AG09309 (cell line): Measurements from ENCODE around the gene CCDC120.

Source experiments
- DNase-seq: peaks from one replicate; pipeline ENCODE4 v3.0.0-alpha.2; 2010; ENCODE audit warnings: low read depth
- H3K4me3 ChIP-seq: 2 replicates; pipeline ENCODE4 v1.5.1; 2011; ENCODE audit warnings: mild to moderate bottlenecking, low read depth, low read length, moderate library complexity; ENCODE audit not compliant: control insufficient read depth
- TF ChIP-seq, protein P1 (sequence below): IDR thresholded peaks from 2 replicates; pipeline ENCODE4 v1.5.1; 2011; ENCODE audit warnings: mild to moderate bottlenecking, low read depth, low read length, inconsistent platforms; ENCODE audit not compliant: insufficient read depth, control insufficient read depth; ENCODE audit errors: missing control alignments

Gene CCDC120

DNA sequence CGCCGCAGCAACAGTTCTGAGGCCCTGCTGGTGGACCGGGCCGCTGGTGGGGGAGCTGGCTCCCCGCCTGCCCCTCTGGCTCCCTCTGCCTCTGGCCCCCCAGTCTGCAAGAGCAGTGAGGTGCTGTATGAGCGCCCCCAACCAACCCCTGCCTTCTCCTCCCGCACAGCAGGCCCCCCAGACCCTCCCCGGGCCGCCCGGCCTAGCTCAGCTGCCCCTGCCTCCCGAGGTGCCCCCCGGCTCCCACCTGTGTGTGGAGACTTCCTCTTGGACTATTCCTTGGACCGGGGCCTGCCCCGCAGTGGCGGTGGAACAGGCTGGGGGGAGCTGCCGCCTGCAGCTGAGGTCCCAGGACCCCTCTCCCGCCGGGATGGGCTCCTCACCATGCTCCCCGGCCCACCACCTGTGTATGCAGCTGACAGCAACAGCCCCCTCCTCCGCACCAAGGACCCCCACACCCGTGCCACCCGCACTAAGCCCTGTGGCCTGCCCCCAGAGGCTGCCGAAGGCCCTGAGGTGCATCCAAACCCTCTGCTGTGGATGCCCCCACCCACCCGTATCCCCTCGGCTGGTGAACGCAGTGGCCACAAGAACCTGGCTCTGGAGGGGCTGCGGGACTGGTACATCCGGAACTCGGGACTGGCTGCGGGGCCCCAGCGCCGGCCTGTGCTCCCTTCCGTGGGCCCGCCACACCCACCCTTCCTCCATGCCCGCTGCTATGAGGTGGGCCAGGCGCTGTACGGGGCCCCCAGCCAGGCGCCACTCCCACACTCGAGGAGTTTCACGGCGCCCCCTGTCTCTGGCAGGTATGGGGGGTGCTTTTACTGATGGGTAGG, 8.7 kb downstream of the CCDC120 start:
- no peak overlapping the region for H3K4me3 ChIP-seq
- TF ChIP-seq, protein P1, sequence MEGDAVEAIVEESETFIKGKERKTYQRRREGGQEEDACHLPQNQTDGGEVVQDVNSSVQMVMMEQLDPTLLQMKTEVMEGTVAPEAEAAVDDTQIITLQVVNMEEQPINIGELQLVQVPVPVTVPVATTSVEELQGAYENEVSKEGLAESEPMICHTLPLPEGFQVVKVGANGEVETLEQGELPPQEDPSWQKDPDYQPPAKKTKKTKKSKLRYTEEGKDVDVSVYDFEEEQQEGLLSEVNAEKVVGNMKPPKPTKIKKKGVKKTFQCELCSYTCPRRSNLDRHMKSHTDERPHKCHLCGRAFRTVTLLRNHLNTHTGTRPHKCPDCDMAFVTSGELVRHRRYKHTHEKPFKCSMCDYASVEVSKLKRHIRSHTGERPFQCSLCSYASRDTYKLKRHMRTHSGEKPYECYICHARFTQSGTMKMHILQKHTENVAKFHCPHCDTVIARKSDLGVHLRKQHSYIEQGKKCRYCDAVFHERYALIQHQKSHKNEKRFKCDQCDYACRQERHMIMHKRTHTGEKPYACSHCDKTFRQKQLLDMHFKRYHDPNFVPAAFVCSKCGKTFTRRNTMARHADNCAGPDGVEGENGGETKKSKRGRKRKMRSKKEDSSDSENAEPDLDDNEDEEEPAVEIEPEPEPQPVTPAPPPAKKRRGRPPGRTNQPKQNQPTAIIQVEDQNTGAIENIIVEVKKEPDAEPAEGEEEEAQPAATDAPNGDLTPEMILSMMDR, result no peak
- DNase-seq, result no peak

DNA sequence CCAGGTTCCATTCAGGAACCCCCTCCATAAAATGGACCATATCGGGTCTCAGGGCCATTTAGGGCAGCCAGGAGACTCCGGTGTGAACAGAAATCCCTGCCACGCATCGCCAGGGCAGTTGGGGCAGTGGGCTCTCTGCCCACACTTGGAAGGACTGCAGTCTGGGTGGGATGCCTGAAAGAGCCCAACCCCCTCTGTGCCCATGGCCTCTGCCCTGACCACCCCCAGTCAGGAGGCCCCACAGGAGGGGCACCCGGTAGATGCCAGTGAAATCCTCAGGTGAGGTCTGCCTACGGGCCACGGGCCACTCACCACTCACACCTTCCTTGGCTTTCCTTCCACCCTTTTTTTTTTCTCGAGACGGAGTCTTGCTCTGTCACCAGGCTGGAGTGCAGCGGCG, 10.2 kb downstream of the CCDC120 start:
- TF ChIP-seq, protein P1, result no peak
- no peak for DNase-seq
- H3K4me3 ChIP-seq, result no peak overlapping the region

DNA sequence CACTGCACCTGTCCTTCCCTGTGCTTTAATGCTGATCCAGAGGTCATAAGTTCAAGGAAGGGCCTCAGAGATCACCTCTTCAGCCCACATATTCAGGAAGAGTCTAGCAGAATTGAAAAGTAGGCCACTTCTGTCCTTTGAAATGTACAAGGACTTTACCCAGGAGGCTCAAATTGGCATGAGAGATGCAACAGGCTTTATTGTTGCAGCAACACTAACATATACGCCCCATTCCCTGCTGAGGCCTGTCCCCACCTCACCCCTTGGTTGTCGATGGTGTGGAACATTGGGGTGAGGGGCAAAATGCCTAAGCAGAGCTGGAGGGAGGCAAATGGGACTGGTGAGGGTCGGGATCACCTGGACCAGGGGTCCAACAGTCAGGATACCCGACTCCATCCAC, 12.2 kb downstream of the CCDC120 start:
- no peak overlapping the region for H3K4me3 ChIP-seq
- TF ChIP-seq, protein P1, result no peak
- DNase-seq, result no peak

DNA sequence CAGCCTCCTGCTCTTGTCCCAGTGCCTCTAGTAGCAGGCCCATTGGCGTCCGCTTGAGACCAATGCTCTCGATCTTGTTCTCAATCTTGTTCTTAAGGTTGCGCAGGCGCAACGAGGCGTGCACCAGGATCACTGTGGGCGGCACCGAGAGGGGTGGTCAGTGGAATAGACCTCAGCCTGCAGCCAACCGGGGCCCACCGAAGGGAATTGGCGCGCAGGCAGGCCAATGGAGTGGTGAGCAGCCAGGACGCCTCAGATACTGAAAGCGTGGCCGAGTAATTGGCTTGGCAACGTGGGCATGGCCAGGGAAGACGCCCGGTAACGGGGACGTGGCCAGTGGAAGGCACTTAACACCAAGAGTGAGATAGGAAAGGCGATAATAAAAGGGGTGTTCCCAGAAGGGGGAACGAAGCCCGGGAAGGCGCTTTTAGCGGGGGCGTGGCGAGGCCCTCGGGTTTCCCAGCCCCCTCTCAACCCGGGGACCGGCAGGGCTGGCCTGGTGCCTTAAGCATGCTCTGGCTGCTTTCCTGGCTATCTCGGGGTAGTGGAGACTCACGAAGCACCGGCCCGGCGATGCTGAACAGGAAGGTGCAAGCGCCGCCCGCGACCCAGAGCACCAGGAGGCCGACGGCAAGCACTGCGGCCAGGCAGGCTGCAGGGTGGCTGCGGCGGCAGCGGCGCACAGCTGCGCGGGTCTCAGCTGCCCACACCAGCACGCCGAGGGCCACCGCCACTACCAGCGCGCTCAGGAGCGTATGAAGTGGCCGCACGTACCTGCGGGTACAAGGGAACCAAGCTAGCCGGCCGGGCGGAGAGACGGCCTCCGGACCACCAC, 13.3 kb downstream of the CCDC120 start:
- H3K4me3 ChIP-seq, result peak overlapping the region; percentile 75
- DNase-seq, result no peak
- TF ChIP-seq, protein P1, result no peak

DNA sequence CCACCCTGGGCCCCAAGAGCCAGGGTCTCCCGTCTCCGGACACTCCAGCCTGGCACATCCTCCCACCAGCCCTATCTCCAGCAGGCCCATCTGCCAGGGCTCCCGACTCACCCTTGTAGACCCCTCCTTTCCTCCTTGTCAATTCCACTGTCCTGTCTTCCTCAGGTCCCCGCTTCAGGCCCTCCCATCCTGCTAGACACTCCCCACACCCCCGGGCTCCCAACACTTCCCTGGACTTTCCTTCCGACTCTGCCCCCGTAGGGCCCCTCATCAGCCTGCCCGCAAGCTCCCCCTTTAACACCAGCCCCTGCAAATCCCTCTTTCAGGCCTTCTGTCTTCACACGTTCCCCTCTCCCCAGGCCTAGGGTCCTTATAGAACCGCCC, 13.9 kb downstream of the CCDC120 start:
- no peak for DNase-seq
- H3K4me3 ChIP-seq, result peak overlapping the region; percentile 75
- TF ChIP-seq, protein P1, result no peak

DNA sequence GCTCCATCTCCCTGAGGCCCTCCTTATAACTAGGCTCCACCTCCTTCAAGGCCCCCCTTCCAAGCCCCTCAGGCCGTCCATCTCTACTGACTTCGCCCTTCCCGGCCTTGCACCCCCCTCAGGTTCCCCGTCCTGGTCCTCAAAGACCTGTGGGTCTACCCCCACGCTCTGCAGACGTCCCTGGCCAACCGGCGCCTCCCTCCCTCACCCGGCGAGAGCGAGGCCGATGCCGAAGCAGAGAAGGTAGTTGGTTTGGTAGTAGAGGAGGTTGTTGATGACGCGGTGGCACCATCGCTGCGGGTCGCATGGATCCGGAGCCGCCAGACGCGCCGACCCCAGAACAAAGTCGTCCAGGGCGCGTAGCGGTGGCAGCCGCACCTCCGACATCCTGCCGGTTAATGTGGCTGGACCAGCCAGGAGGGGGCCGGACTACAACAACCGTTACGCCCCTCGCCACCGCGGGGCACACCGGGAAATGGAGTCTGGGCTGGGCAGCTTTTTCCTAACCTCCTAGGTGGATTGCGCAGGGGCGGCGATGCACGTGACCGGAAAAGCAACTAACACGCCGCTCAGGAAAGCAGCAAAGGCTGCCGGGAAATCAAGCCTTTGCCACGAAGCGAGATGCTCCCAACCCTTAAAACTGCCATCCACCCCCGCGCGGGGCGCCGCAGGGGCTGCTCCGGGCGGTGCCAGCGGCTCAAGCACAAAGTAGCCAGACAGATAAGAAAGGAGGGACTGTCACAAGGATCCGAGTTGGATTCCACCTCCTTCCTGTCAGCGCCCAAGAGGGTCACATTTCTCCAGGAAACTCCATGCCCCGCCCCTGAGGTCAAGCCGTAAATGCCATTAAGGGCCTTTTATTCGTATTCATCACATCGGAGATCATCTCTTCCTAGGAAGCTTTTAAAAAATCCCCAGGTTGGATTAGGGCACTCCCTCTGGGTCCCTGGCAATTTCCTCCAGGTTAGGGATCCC, 15.1 kb downstream of the CCDC120 start, which contains the start of gene PRAF2:
TSS of gene PRAF2 (minus strand) at position 402 of the 975 bp plus-strand sequence. CDS start at position 387, 15 bp downstream.
- peak; percentile 61 for DNase-seq
- H3K4me3 ChIP-seq, result peak within 1 kb of the TSS; percentile 75
- TF ChIP-seq, protein P1, result no peak
